ENCODE measurements around the gene MSI2. TPM values are rescaled to one million over a fixed set of nuclear protein-coding genes. Genes with fewer than 3 reads are reported as not detected.

The MSI2 gene
- total and polyA plus RNA-seq, 2 donors (not counting 1 experiment from before 2014, with no cell fraction given) = 16.1 to 196 TPM

GRCh38 chr17:57283203-57283971 is 27.1 kb downstream of the MSI2 start:
- ATAC-seq (ENCODE audit: low read depth) (no peak), DNase-seq (no peak)
- H3K79me2 ChIP-seq (ENCODE audit: control insufficient read depth, insufficient read depth, low read length) = peaks cover 76% of the 10 kb centered on the region
- H3K9me3 ChIP-seq (ENCODE audit: control extremely low read depth in 1 of 3, control insufficient read depth in 2 of 3, insufficient read depth in 1 of 3, low read length in 2 of 3) = no peaks in the 10 kb centered on the region
- H3K4me3 ChIP-seq (ENCODE audit: control extremely low read depth in 1 of 5, extremely low read depth in 1 of 5, insufficient read depth in 1 of 5, low read depth in 2 of 5, low read length in 4 of 5) = no peak overlapping the region
- H4K20me1 ChIP-seq (ENCODE audit: control insufficient read depth, insufficient read depth, low read length, poor library complexity, severe bottlenecking) = peaks cover 19% of the 10 kb centered on the region
- no peak overlapping the region for H3K27ac Mint-ChIP-seq
- TF ChIP-seq CTCF (IDR thresholded peaks at IDR 0.05) (no peak), EZH2 (IDR thresholded peaks at IDR 0.05; ENCODE audit: borderline replicate concordance, insufficient read depth, low read depth, low read length, poor library complexity, severe bottlenecking) (no peak)
- H3K27me3 Mint-ChIP-seq = no peaks in the 10 kb centered on the region
- no peak overlapping the region for H3K4me3 Mint-ChIP-seq
- H3K9me3 Mint-ChIP-seq (ENCODE audit: insufficient read depth) = no peaks in the 10 kb centered on the region
- 97% methylated on average over 10 of the region's 18 CpGs for WGBS (ENCODE audit: insufficient coverage)
- H3K4me1 Mint-ChIP-seq = peaks cover 46% of the 10 kb centered on the region
- no peak overlapping the region for H3K9ac ChIP-seq (ENCODE audit: low read length)
- H3K4me2 ChIP-seq (replicated peaks; ENCODE audit: low read depth, low read length, poor library complexity, severe bottlenecking) = no peak overlapping the region
- no peak overlapping the region for H2AFZ ChIP-seq (ENCODE audit: insufficient read depth, low read depth, low read length, poor library complexity, severe bottlenecking)
- H3K27ac ChIP-seq (ENCODE audit: low read length in 2 of 2) = no peak overlapping the region
- intact Hi-C loops (cut with micrococcal nuclease) = no loop called here
- H3K4me1 ChIP-seq (ENCODE audit: control insufficient read depth in 2 of 2, insufficient read depth in 2 of 2, low read length in 2 of 2) = peaks cover 14 to 24% of the 10 kb centered on the region in 2 donors
- H3K27me3 ChIP-seq (replicated peaks in 1 of 4; ENCODE audit: control extremely low read depth in 1 of 4, control insufficient read depth in 3 of 4, insufficient read depth in 4 of 4, low read length in 3 of 4) = no peaks in the 10 kb centered on the region
- peaks cover 0 to 11% of the 10 kb centered on the region in 2 experiments for H3K36me3 ChIP-seq (replicated peaks in 1 of 2; ENCODE audit: control extremely low read depth in 1 of 2, control insufficient read depth in 1 of 2, extremely low read depth in 1 of 2, insufficient read depth in 2 of 2, low read length in 1 of 2)
- ChIA-PET POLR2A (no interaction called here), CTCF (interaction anchor here (0.9 kb wide), 1 partner anchor 40 kb away, joined by 3 read pairs; no protein-coding TSS in a partner anchor)

DNA sequence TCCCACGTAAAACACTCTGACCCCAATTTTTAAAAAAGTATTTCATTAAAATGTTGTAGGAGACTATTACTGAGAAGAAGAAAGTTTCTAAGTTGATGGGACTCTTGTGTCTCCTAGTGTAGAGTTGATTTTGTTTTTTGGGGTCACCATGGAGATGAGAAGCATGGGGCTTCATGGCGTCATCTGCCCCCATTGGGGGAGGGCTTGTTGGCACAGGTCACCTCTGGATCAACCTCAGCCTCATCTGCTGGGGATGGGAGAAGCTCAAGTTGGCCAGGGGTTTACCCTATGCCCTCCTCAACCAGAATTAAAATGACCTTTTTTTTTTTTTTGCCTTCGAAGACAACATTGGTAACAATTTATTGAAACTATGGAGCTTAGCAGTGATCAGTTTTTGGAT is 28.3 kb downstream of the MSI2 start:
- no peak overlapping the region for H3K9ac ChIP-seq (ENCODE audit: low read length)
- ChIA-PET POLR2A (interaction anchor here (0.6 kb wide), 2 partner anchors 28 to 321 kb away, joined by 3 read pairs; partner anchors contain the start of gene MSI2), CTCF (interaction anchor here (0.6 to 1.6 kb wide), 3 partner anchors 41 to 550 kb away, joined by 3 to 11 read pairs (median 3); no protein-coding TSS in a partner anchor)
- peaks cover 77% of the 10 kb centered on the region for H3K79me2 ChIP-seq (ENCODE audit: control insufficient read depth, insufficient read depth, low read length)
- no peaks in the 10 kb centered on the region for H3K9me3 ChIP-seq (ENCODE audit: control extremely low read depth in 1 of 3, control insufficient read depth in 2 of 3, insufficient read depth in 1 of 3, low read length in 2 of 3)
- peak overlapping the region; percentile 83 for H3K4me3 Mint-ChIP-seq
- H3K4me3 ChIP-seq (ENCODE audit: control extremely low read depth in 1 of 5, extremely low read depth in 1 of 5, insufficient read depth in 1 of 5, low read depth in 2 of 5, low read length in 4 of 5) = peak overlapping the region in 1 of 5 experiments; percentile 43
- TF ChIP-seq EZH2 (IDR thresholded peaks at IDR 0.05; ENCODE audit: borderline replicate concordance, insufficient read depth, low read depth, low read length, poor library complexity, severe bottlenecking) (no peak), CTCF (IDR thresholded peaks at IDR 0.05) (no peak)
- no peaks in the 10 kb centered on the region for H3K27me3 Mint-ChIP-seq
- peaks cover 0 to 11% of the 10 kb centered on the region in 2 experiments for H3K36me3 ChIP-seq (replicated peaks in 1 of 2; ENCODE audit: control extremely low read depth in 1 of 2, control insufficient read depth in 1 of 2, extremely low read depth in 1 of 2, insufficient read depth in 2 of 2, low read length in 1 of 2)
- H2AFZ ChIP-seq (ENCODE audit: insufficient read depth, low read depth, low read length, poor library complexity, severe bottlenecking) = no peak overlapping the region
- H3K9me3 Mint-ChIP-seq (ENCODE audit: insufficient read depth) = no peaks in the 10 kb centered on the region
- no peaks in the 10 kb centered on the region for H3K27me3 ChIP-seq (replicated peaks in 1 of 4; ENCODE audit: control extremely low read depth in 1 of 4, control insufficient read depth in 3 of 4, insufficient read depth in 4 of 4, low read length in 3 of 4)
- DNase-seq = peak; percentile 46
- peaks cover 14 to 24% of the 10 kb centered on the region in 2 donors for H3K4me1 ChIP-seq (ENCODE audit: control insufficient read depth in 2 of 2, insufficient read depth in 2 of 2, low read length in 2 of 2)
- 29% methylated on average over 1 of the region's 3 CpGs for WGBS (ENCODE audit: insufficient coverage)
- peaks cover 52% of the 10 kb centered on the region for H3K4me1 Mint-ChIP-seq
- peak overlapping the region in 1 of 2 donors; percentile 44 for H3K27ac ChIP-seq (ENCODE audit: low read length in 2 of 2)
- no peak for ATAC-seq (ENCODE audit: low read depth)
- peaks cover 20% of the 10 kb centered on the region for H4K20me1 ChIP-seq (ENCODE audit: control insufficient read depth, insufficient read depth, low read length, poor library complexity, severe bottlenecking)
- H3K27ac Mint-ChIP-seq = peak overlapping the region; percentile 74
- H3K4me2 ChIP-seq (replicated peaks; ENCODE audit: low read depth, low read length, poor library complexity, severe bottlenecking) = peak overlapping the region; percentile 68
- intact Hi-C loops (cut with micrococcal nuclease) = loop anchor here (2.0 kb wide), 1 partner anchor 24 kb away; no protein-coding TSS in a partner anchor

Data from B cell (primary cell).